ENCODE results near the gene THSD7A. TPM values are rescaled to one million over a fixed set of nuclear protein-coding genes. Genes with fewer than 3 reads are reported as not detected.
"Not testable (repeated sequence)": the region's sequence is repeated elsewhere in the genome, so short reads cannot be mapped to it uniquely, and the experiment has no call there.

Gene THSD7A
- total RNA-seq, 1 donor from 2014 or later: 16.1 TPM

DNA sequence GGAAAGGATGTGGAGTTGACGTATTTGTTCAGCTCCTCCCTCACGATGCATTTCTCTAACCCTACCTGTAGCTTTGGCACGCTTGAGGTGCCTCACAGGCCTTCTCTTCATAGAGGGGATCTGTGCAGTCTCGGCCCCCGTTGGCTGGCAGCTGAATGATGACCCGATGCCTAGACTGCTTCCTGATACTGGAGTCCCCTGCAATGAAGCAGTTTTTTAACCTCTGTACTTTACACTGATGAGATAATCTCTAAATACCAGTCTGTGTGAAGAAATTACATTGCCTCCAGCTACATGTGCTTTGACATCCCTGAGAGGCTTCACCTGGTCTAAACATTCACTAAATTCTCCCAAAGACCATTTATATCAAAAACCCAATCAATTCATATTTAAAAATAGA is 370.1 kb downstream of the THSD7A start:
- DNase-seq (ENCODE audit: low read depth in 2 of 2): no peak

GRCh38 chr7:11458736-11459483 is 373.1 kb downstream of the THSD7A start:
- DNase-seq (ENCODE audit: low read depth in 2 of 2): peak; percentile 49 to 97

DNA sequence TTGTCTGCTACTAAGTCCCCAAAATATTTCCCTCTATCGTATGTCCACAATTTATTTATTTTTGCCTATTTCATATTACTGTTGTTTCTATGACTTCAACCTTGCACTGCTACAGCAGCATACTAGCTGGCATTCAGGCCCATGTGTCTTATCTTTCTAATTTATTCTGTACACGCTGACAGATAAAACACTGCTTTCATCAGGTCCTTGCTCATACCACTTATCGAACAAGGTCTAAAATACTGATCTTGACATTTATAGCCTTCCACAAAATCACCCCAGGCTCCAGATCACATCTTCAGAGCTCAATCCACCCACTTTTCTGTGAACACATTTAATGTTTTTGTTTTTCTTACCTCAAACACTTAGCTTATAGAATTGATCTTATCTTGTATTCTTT is 374.6 kb downstream of the THSD7A start:
- DNase-seq (ENCODE audit: low read depth in 2 of 2): no peak

GRCh38 chr7:11456574-11456973 is 375.4 kb downstream of the THSD7A start:
- DNase-seq (ENCODE audit: low read depth in 2 of 2): no peak

DNA sequence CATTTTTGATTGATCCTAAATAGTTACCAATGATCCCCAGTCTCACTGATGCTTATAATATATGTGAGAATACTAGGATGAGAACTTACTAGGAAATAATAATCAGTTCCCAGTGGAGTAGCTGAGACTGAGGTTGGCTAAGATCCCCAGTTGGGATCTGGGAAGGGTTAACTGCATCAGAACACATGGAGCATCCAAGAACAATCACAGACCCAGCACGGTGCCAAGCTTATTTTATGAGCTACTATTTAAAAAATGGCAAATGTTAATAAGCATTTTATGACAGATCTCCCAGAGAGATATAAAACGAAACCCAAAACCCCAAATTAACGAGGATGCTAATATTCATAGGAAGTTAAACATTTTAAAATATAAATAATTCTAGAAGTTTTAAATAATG is 379.5 kb downstream of the THSD7A start:
- DNase-seq (ENCODE audit: low read depth in 2 of 2): no peak

GRCh38 chr7:11450281-11450680 is 381.7 kb downstream of the THSD7A start:
- peak; percentile 53 to 63 for DNase-seq (ENCODE audit: low read depth in 2 of 2)

- DNase-seq (ENCODE audit: low read depth in 2 of 2): peak; percentile 30 to 51
Observed at GRCh38 chr7:11449316-11449715, 382.7 kb downstream of the THSD7A start.

- no peak for DNase-seq (ENCODE audit: low read depth in 2 of 2)
Observed at GRCh38 chr7:11448323-11448722, 383.7 kb downstream of the THSD7A start.

DNA sequence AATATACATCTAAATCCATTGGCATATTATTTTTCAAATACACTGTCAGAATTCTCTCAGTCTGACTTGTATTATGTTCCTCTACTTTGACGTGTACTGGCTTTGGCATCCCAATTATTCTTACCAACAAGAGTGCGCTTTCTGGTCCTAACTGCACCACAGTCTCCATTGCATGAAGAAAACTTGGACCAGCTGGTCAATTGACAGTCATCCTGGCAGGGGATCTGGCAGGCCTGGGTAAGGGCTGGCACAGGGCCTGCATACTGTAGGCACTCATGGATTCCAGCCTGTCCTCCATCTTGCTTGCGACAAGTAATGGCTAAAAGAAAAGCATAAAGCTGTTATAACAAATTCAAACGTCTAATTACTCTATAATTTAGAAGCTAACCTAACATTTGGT is 384.9 kb downstream of the THSD7A start:
- no peak for DNase-seq (ENCODE audit: low read depth in 2 of 2)

DNA sequence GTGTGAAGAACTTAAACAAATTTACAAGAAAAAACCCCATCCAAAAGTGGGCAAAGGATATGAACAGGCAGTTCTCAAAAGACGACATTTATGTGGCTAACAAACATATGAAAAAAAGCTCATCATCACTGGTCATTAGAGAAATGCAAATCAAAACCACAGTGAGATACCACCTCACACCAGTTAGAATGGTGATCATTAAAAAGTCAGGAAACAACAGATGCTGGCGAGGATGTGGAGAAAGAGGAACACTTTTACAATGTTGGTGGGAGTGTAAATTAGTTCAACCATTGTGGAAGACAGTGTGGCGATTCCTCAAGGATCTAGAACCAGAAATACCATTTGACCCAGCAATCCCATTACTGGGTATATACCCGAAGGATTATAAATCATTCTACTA is 388.1 kb downstream of the THSD7A start:
- not testable (repeated sequence) for DNase-seq (ENCODE audit: low read depth in 2 of 2)

- DNase-seq (ENCODE audit: low read depth in 2 of 2): no peak
Observed at GRCh38 chr7:11437994-11438393, 394.0 kb downstream of the THSD7A start.

DNA sequence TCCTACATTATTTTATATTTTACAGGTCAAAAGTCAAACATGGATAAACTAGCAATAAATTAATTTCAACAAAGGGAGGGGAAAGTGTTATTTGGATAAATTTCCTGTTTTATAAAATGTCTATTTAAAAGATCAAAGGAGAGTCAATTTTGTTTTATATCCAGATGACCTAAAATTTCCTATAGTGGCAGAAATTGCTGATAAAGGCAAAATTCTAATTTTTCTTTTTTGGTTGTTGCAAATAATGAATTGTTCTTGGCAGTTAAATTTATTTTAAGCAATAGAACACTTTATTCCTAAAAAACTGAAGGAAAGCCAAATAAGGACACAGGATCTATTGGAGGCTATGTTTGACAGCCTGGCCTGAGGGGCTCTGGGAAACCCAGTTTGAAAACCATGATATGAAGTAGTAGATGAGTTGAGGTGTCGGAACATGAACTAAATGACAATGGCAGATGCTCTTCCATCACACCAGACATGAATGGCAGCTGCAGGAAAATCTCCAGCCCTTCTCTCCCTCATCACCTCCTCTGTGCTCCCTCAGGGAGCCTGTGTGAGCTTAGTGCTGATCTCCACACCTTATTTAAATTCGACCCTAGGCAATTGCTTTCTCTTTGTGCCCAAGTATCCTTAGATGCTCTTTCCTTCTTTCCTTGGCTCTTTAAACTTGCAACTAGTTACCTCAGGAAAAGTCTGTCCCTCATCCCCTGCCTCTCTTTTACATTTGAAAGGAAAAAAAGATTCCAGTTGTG is 395.0 kb downstream of the THSD7A start:
- DNase-seq (ENCODE audit: low read depth in 2 of 2): no peak

DNA sequence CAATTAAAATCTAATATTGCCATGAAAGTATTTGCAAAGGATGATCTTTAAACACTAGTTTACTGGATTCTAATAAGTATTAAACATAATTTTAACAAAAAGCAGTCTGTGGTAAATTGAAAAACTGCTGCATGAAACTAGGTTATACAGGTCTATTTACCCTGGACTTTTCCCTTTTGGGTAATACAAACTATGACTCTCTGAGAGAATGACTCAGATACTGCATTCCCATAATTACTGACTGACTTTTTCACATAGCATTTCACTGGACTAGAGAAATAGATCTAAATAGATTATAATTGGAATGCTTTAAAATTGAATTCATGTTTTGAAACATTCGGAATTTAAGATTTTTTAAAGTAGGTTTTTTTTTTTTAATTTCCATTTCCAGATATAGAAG is 395.7 kb downstream of the THSD7A start:
- DNase-seq (ENCODE audit: low read depth in 2 of 2): peak in 1 of 2 donors; percentile 7

GRCh38 chr7:11434366-11434765 is 397.6 kb downstream of the THSD7A start:
- DNase-seq (ENCODE audit: low read depth in 2 of 2): no peak

DNA sequence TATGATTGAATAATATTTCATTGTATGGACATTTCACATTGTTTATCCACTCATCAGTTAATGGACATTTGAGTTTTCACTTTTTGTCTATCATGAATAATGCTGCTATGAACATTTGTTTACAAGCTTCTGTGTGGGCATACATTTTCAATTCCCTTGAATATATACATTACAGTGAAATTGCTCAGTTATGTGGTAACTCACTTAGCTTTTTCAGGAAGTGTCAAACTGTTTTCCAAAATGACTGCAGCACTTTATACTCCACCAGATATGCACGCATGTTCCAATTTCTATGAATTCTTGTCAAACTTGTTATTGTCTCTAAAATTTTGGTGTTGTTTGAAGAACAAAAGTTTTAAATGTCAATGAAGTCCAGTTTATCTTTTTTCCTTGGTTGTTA is 401.2 kb downstream of the THSD7A start:
- no peak for DNase-seq (ENCODE audit: low read depth in 2 of 2)

DNA sequence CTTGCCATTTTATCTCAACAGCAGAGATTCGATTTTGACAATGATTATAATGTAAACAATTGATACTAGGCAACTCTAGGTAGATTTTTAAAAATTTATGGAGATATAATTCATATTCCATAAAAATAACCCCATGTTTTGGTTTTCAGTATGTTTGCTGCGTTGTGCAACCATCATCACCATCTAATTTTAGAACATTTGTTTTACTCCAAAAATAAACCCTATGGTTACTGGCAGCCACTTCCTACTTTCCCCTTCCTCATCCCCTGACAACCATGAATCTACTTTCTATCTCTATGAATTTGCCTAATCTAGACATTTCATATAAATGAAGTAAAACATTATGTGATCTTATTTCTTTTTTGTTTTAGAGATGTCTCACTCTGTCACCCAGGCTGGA is 401.9 kb downstream of the THSD7A start:
- no peak for DNase-seq (ENCODE audit: low read depth in 2 of 2)

DNA sequence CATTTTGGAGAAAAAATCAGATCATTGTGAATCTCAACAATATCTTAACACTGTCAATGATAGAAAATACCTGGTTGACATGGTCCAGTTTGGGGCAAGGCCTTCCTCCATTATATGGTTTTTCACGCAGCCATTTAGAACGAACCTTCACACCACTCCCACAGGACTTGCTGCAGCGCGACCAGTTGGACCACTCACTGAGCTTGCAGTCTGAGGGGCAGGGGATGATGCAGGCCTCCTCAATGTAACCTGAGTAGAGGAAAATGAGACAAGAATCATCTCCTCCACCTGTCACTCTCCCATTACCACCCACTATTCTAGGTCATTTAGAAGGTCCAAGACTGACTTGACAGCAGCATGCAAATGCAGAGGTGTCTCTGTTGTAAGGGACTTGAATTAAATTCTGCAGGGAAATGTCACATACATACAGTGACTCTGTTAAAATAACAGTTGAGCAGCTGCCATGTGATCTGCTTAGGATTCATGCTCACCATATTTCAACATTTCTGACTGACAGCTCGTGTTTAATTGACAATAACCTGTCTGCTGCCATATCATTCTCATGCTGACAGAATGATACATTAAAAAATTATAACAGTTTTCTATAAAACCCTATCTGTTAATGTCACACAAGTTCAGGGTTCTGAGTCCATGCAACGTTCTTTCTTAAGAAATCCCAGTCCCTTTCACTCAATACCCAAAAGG is 403.0 kb downstream of the THSD7A start:
- DNase-seq (ENCODE audit: low read depth in 2 of 2): no peak

- DNase-seq (ENCODE audit: low read depth in 2 of 2): peak; percentile 83 to 85
Observed at GRCh38 chr7:11427686-11428273, 404.2 kb downstream of the THSD7A start.

- DNase-seq (ENCODE audit: low read depth in 2 of 2): no peak
Observed at GRCh38 chr7:11424006-11424405, 408.0 kb downstream of the THSD7A start.

DNA sequence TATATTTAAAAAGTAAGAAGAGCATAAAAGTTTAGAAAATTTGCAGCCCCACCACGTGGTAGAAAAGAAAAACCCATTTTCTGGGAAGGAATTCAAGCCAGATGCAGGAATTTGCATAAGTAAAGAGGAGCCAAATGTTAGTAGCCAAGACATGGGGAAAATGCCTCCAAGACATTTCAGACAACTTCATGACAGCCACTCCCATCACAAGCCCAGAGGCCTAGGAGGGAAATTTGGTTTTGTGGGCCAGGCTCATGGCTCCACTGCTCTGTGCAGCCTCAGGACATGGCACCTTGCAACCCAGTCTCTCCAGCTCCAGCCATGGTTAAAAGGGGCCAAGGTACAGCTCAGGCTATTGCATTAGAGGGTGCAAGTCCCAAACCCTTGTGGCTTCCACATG is 411.9 kb downstream of the THSD7A start:
- DNase-seq (ENCODE audit: low read depth in 2 of 2): no peak

- no peak for DNase-seq (ENCODE audit: low read depth in 2 of 2)
Observed at GRCh38 chr7:11416641-11417458, 415.1 kb downstream of the THSD7A start.

All from lung microvascular endothelial cell (primary cell).